Kidney (tissue), 14 donors: Measurements from ENCODE around the gene FAU. TPM values are rescaled to one million over a fixed set of nuclear protein-coding genes. Genes with fewer than 3 reads are reported as not detected.
"Not testable (repeated sequence)": the region's sequence is repeated elsewhere in the genome, so short reads cannot be mapped to it uniquely, and the experiment has no call there.

ENCODE experiments used
- DNase-seq, 5 donors: peaks; one replicate each; pipeline ENCODE4 v3.0.0-alpha.2; 2013 to 2020
- FAIRE-seq: peaks from 2 replicates; lab custom pipeline; 2012; peaks lifted over from hg19 to GRCh38; lab: Jason Lieb, UNC
- H3K27ac ChIP-seq, 2 donors: one replicate each; pipeline ENCODE4 v1.7.0; 2013; ENCODE audit warnings: low read depth in 2 of 2, low read length in 2 of 2, inconsistent platforms in 1 of 2
- H3K27me3 ChIP-seq: one replicate; pipeline ENCODE4 v1.7.1; 2013; ENCODE audit warnings: low read length, inconsistent platforms; ENCODE audit not compliant: control insufficient read depth, insufficient read depth
- H3K36me3 ChIP-seq, 3 donors: one replicate each; pipeline versions ENCODE4 v1.7.0 to v1.7.1; 2013; ENCODE audit warnings: low read length in 3 of 3, control low read depth in 1 of 3, inconsistent platforms in 1 of 3; ENCODE audit not compliant: insufficient read depth in 3 of 3, control insufficient read depth in 2 of 3
- H3K4me1 ChIP-seq, 3 donors: one replicate each; pipeline versions ENCODE4 v1.7.0 to v1.7.1; 2013; ENCODE audit warnings: low read length in 3 of 3, inconsistent platforms in 1 of 3, low read depth in 1 of 3; ENCODE audit not compliant: control insufficient read depth in 2 of 3, insufficient read depth in 2 of 3
- H3K4me3 ChIP-seq, 3 donors: one replicate each; pipeline versions ENCODE4 v1.7.0 to v1.8.1; 2013; ENCODE audit warnings: low read length in 3 of 3, control low read depth in 1 of 3, inconsistent platforms in 1 of 3
- H3K9ac ChIP-seq, 3 donors: one replicate each; pipeline versions ENCODE4 v1.7.0 to v1.7.1; 2013; ENCODE audit warnings: low read length in 3 of 3, control low read depth in 1 of 3, inconsistent platforms in 1 of 3
- H3K9me3 ChIP-seq, 3 donors: one replicate each; pipeline versions ENCODE4 v1.7.0 to v1.7.1; 2013; ENCODE audit warnings: low read length in 3 of 3, control low read depth in 1 of 3, inconsistent platforms in 1 of 3; ENCODE audit not compliant: control insufficient read depth in 2 of 3, insufficient read depth in 1 of 3
- intact Hi-C: fragments of 100-400 bp; cut with DNase I; formaldehyde crosslinking; loops from one replicate; pipeline ENCODE4 v1.11.1; 2022
- polyA plus RNA-seq: library from polyadenylated mRNA; stranded (reverse); fragments of 350-450 nt; fragmentation: Illumina TruSeq; extraction: RNeasy Lipid Tissue Mini Kit (QIAGEN cat#74804); gene quantifications from one replicate; pipeline ENCODE4 v1.2.3, GENCODE V29; 2014; ENCODE audit warnings: low read depth, low replicate concordance; ENCODE audit not compliant: insufficient read depth
- total RNA-seq: library from RNA; stranded (reverse); fragmentation: NEBNext Ultra II Directional; extraction: Animal tissue kit (Norgen Biotek cat#: 25700); gene quantifications from one replicate; pipeline ENCODE4 v1.2.1, GENCODE V29; 2021
- TF ChIP-seq, protein P1 (sequence below): IDR thresholded peaks from 3 replicates; pipeline ENCODE4 v1.5.1; 2012; ENCODE audit warnings: mild to moderate bottlenecking, moderate library complexity, borderline replicate concordance; ENCODE audit not compliant: insufficient read depth; ENCODE audit errors: extremely low read depth
- donor health status: control.
- donor health status: control.
- donor health status: control.
- donor health status: control.
- donor health status: control.
- donor health status: DM: yes; HTN: yes; CAD: no.
- donor health status: Normal renal cell carcinoma (clear cell type).

Gene FAU
- total and polyA plus RNA-seq, 2 donors from 2014 or later: 794 to 927 TPM

- H3K27me3 ChIP-seq: no peaks in the 10 kb centered on the region
- H3K27ac ChIP-seq: no peak overlapping the region
- no peak for FAIRE-seq
- H3K9me3 ChIP-seq: no peaks in the 10 kb centered on the region
- H3K4me1 ChIP-seq: peaks cover 2 to 28% (median 17%) of the 10 kb centered on the region in 3 donors
- H3K9ac ChIP-seq: no peak overlapping the region
- peaks cover 2 to 28% (median 12%) of the 10 kb centered on the region in 3 donors for H3K36me3 ChIP-seq
- DNase-seq: peak in 1 of 5 donors; percentile 19
- no peak overlapping the region for H3K4me3 ChIP-seq
- intact Hi-C loops: no loop called here
- TF ChIP-seq, protein P1, sequence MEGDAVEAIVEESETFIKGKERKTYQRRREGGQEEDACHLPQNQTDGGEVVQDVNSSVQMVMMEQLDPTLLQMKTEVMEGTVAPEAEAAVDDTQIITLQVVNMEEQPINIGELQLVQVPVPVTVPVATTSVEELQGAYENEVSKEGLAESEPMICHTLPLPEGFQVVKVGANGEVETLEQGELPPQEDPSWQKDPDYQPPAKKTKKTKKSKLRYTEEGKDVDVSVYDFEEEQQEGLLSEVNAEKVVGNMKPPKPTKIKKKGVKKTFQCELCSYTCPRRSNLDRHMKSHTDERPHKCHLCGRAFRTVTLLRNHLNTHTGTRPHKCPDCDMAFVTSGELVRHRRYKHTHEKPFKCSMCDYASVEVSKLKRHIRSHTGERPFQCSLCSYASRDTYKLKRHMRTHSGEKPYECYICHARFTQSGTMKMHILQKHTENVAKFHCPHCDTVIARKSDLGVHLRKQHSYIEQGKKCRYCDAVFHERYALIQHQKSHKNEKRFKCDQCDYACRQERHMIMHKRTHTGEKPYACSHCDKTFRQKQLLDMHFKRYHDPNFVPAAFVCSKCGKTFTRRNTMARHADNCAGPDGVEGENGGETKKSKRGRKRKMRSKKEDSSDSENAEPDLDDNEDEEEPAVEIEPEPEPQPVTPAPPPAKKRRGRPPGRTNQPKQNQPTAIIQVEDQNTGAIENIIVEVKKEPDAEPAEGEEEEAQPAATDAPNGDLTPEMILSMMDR: no peak
These were observed 2.3 kb downstream of the FAU start for GRCh38 chr11:65119670-65119995.

GRCh38 chr11:65118891-65119669 is 2.9 kb downstream of the FAU start:
- H3K9ac ChIP-seq, intact Hi-C loops, H3K27ac ChIP-seq, H3K9me3 ChIP-seq, H3K4me3 ChIP-seq, H3K27me3 ChIP-seq, FAIRE-seq: not testable (repeated sequence)
- Histone ChIP-seq H3K4me1 (peaks cover 2 to 31% (median 17%) of the 10 kb centered on the region in 3 donors), H3K36me3 (peaks cover 2 to 23% (median 12%) of the 10 kb centered on the region in 3 donors)
- DNase-seq: peak in 2 of 5 donors; percentile 41 to 56

GRCh38 chr11:65118097-65118837 is 3.7 kb downstream of the FAU start:
- Histone ChIP-seq H3K27ac (peak overlapping the region; percentile 41 to 43), H3K9ac (no peak overlapping the region), H3K4me3 (no peak overlapping the region), H3K27me3 (no peaks in the 10 kb centered on the region), H3K9me3 (no peaks in the 10 kb centered on the region), H3K4me1 (peaks cover 2 to 37% (median 17%) of the 10 kb centered on the region in 3 donors), H3K36me3 (peaks cover 2 to 22% (median 12%) of the 10 kb centered on the region in 3 donors)
- intact Hi-C loops: no loop called here
- no peak for FAIRE-seq
- TF ChIP-seq, protein P1: no peak
- DNase-seq: peak in 2 of 5 donors; percentile 22 to 40
